Esophagus squamous epithelium (tissue), 5 donors: ENCODE data around the gene MLKL. TPM values are rescaled to one million over a fixed set of nuclear protein-coding genes. Genes with fewer than 3 reads are reported as not detected.
A peak's percentile ranks its signal among the peaks of the same experiment; 100 is the strongest.
"Not testable (repeated sequence)": the region's sequence is repeated elsewhere in the genome, so short reads cannot be mapped to it uniquely, and the experiment has no call there.

Source experiments
- DNase-seq: peaks from one replicate; lab custom pipeline; 2025; lab: John Stamatoyannopoulos, UW
- H3K27ac ChIP-seq, 4 donors: fragments of 200-600 bp; sonication (generic); one replicate each; pipeline ENCODE4 v1.5.1; 2016 to 2019; ENCODE audit warnings: mild to moderate bottlenecking in 1 of 4
- H3K27me3 ChIP-seq, 4 donors: fragments of 200-600 bp; sonication (generic); 1 replicate in 3 of 4; 2 replicates in 1 of 4; pipeline versions ENCODE4 v1.5.1 to v1.6.0; 2017 to 2021; ENCODE audit warnings: antibody characterized with exemption in 1 of 4
- H3K36me3 ChIP-seq, 3 donors: fragments of 200-600 bp; sonication (generic); one replicate each; pipeline ENCODE4 v1.5.1; 2016 to 2019
- H3K4me1 ChIP-seq, 3 donors: fragments of 200-600 bp; sonication (generic); one replicate each; pipeline ENCODE4 v1.5.1; 2017 to 2019
- H3K4me3 ChIP-seq, 4 donors: fragments of 200-600 bp; sonication (generic); 1 replicate in 3 of 4; 2 replicates in 1 of 4; pipeline ENCODE4 v1.5.1; 2016 to 2019; ENCODE audit warnings: mild to moderate bottlenecking in 2 of 4, moderate library complexity in 1 of 4
- H3K9me3 ChIP-seq, 3 donors: fragments of 200-600 bp; sonication (generic); one replicate each; pipeline ENCODE4 v1.5.1; 2016 to 2019
- POLR2A ChIP-seq, 4 donors: fragments of 450-650 bp; IDR thresholded peaks; one replicate each; pipeline ENCODE4 v1.6.1; 2017; ENCODE audit warnings: antibody characterized with exemption in 4 of 4, mild to moderate bottlenecking in 4 of 4, moderate library complexity in 3 of 4
- WGBS, 2 donors: methylation state at CpG; one replicate each; pipeline ENCODE4 v1.1.5; 2018; 5-methylcytosine and 5-hydroxymethylcytosine counted together
- intact Hi-C: fragments of 100-400 bp; cut with DNase I; formaldehyde crosslinking; loops from one replicate; pipeline ENCODE4 v1.15.0; 2022
- total RNA-seq, 4 donors: library from RNA; depleted of rRNA; stranded (reverse); fragments of >200 nt; gene quantifications; one replicate each; pipeline ENCODE4 v1.1.0, GENCODE V29; 2016
- TF ChIP-seq, protein P1 (sequence below), 6 experiments: fragments of 450-650 bp in 4 of 6; fragments of 200-600 bp in 2 of 6; sonication (generic) in 2 of 6; IDR thresholded peaks; one replicate each; pipeline ENCODE4 v1.5.1; 2016 to 2019; ENCODE audit warnings: antibody characterized with exemption in 6 of 6, mild to moderate bottlenecking in 4 of 6, moderate library complexity in 4 of 6
- donor health status: DM: yes; HTN: yes; CAD: no.

The MLKL gene
- total RNA-seq, 4 donors from 2014 or later = 12.4 to 33.9 (median 22.1) TPM

DNA sequence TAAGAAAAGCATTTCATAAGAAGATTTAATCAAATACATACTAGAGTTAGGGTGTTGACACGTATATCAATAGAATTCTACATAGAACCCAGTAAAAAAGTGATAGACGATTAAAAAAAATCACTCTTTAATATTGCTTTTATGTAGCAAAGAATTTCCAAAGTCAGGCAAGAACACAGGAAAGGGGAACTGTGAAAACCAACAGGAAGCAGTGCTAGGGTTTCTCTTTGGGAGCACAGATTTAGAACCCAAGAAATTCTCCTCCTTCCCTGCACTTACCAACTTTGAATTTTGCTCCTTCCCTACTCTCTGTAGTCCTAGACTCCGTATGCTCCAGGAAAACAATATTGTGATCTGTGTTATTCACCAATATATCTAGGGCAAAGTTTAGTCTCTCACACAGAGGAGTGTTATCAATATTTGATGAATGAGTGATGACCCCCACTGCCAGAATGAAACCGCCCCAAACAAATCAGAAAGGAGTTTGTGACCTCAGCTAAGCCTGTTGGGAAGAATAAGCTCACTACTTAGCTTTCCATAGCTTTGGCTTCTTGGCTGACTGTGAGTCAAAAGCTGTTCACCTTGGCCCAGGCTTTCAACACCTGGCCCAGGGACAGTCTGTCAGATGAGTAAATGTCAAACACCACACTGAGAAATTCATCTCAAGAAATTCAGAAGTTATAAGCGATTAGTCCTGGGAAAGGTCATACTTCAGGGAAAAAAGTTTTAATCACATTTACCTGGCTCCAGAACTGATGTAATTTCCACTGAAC is 42.6 kb downstream of the MLKL start:
- H3K36me3 ChIP-seq = peaks cover 11 to 64% (median 12%) of the 10 kb centered on the region in 3 donors
- intact Hi-C loops = no loop called here
- WGBS, 2 donors = 48 to 61% methylated on average over 5 of the region's 5 CpGs

GRCh38 chr16:74654536-74655050 is 46.1 kb downstream of the MLKL start:
- Histone ChIP-seq H3K27ac (no peak overlapping the region), H3K4me1 (peaks cover 0 to 57% (median 17%) of the 10 kb centered on the region in 3 donors), H3K4me3 (no peak overlapping the region), H3K27me3 (no peaks in the 10 kb centered on the region), H3K9me3 (no peaks in the 10 kb centered on the region), H3K36me3 (peaks cover 0 to 62% (median 10%) of the 10 kb centered on the region in 3 donors)
- intact Hi-C loops = no loop called here
- no peak for TF ChIP-seq POLR2A (IDR thresholded peaks at IDR 0.05)
- TF ChIP-seq, protein P1, sequence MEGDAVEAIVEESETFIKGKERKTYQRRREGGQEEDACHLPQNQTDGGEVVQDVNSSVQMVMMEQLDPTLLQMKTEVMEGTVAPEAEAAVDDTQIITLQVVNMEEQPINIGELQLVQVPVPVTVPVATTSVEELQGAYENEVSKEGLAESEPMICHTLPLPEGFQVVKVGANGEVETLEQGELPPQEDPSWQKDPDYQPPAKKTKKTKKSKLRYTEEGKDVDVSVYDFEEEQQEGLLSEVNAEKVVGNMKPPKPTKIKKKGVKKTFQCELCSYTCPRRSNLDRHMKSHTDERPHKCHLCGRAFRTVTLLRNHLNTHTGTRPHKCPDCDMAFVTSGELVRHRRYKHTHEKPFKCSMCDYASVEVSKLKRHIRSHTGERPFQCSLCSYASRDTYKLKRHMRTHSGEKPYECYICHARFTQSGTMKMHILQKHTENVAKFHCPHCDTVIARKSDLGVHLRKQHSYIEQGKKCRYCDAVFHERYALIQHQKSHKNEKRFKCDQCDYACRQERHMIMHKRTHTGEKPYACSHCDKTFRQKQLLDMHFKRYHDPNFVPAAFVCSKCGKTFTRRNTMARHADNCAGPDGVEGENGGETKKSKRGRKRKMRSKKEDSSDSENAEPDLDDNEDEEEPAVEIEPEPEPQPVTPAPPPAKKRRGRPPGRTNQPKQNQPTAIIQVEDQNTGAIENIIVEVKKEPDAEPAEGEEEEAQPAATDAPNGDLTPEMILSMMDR (IDR thresholded peaks at IDR 0.05) = no peak
- WGBS, 2 donors = 86 to 95% methylated on average over 3 of the region's 3 CpGs
- no peak for DNase-seq

More for the DNA sequence above, 42.6 kb downstream of the MLKL start:
- Histone ChIP-seq H3K4me1 (peaks cover 6 to 72% (median 30%) of the 10 kb centered on the region in 3 donors), H3K9me3 (no peaks in the 10 kb centered on the region), H3K27me3 (no peaks in the 10 kb centered on the region), H3K4me3 (no peak overlapping the region), H3K27ac (peak overlapping the region in 1 of 4 donors; percentile 7)
- no peak for TF ChIP-seq POLR2A (IDR thresholded peaks at IDR 0.05)
- TF ChIP-seq, protein P1 (IDR thresholded peaks at IDR 0.05) = no peak
- DNase-seq = no peak

- Histone ChIP-seq H3K4me1 (peaks cover 0 to 40% (median 3%) of the 10 kb centered on the region in 3 donors), H3K36me3 (peaks cover 7 to 62% (median 12%) of the 10 kb centered on the region in 3 donors)
- WGBS, 2 donors = 88 to 89% methylated on average over 2 of the region's 2 CpGs
- H3K27ac ChIP-seq, H3K9me3 ChIP-seq, intact Hi-C loops, H3K4me3 ChIP-seq, H3K27me3 ChIP-seq, DNase-seq: not testable (repeated sequence)
Observed at GRCh38 chr16:74652883-74653282, 47.8 kb downstream of the MLKL start.

GRCh38 chr16:74652249-74652648 is 48.4 kb downstream of the MLKL start:
- TF ChIP-seq POLR2A (IDR thresholded peaks at IDR 0.05) = no peak
- TF ChIP-seq, protein P1 (IDR thresholded peaks at IDR 0.05) = no peak
- no peaks in the 10 kb centered on the region for H3K9me3 ChIP-seq
- DNase-seq = no peak
- H3K4me3 ChIP-seq = no peak overlapping the region
- H3K27me3 ChIP-seq = no peaks in the 10 kb centered on the region
- peaks cover 7 to 63% (median 12%) of the 10 kb centered on the region in 3 donors for H3K36me3 ChIP-seq
- intact Hi-C loops = no loop called here
- H3K4me1 ChIP-seq = peaks cover 0 to 34% (median 3%) of the 10 kb centered on the region in 3 donors
- 17 to 33% methylated on average over 1 of the region's 1 CpG for WGBS, 2 donors
- no peak overlapping the region for H3K27ac ChIP-seq

GRCh38 chr16:74651841-74652240 is 48.8 kb downstream of the MLKL start:
- WGBS, 2 donors = 62 to 82% methylated on average over 2 of the region's 2 CpGs
- Histone ChIP-seq H3K4me3 (no peak overlapping the region), H3K27me3 (no peaks in the 10 kb centered on the region), H3K9me3 (no peaks in the 10 kb centered on the region), H3K36me3 (peaks cover 7 to 63% (median 13%) of the 10 kb centered on the region in 3 donors), H3K27ac (no peak overlapping the region), H3K4me1 (peaks cover 0 to 30% (median 3%) of the 10 kb centered on the region in 3 donors)
- no peak for TF ChIP-seq POLR2A (IDR thresholded peaks at IDR 0.05)
- TF ChIP-seq, protein P1 (IDR thresholded peaks at IDR 0.05) = no peak
- intact Hi-C loops = no loop called here
- DNase-seq = no peak
